Fibroblast of skin of right quadriceps (primary cell): ENCODE measurements around the gene KIAA0040.

Experiments
- DNase-seq: peaks from one replicate; pipeline ENCODE4 v3.0.0-alpha.2; 2013

KIAA0040 gene

DNA sequence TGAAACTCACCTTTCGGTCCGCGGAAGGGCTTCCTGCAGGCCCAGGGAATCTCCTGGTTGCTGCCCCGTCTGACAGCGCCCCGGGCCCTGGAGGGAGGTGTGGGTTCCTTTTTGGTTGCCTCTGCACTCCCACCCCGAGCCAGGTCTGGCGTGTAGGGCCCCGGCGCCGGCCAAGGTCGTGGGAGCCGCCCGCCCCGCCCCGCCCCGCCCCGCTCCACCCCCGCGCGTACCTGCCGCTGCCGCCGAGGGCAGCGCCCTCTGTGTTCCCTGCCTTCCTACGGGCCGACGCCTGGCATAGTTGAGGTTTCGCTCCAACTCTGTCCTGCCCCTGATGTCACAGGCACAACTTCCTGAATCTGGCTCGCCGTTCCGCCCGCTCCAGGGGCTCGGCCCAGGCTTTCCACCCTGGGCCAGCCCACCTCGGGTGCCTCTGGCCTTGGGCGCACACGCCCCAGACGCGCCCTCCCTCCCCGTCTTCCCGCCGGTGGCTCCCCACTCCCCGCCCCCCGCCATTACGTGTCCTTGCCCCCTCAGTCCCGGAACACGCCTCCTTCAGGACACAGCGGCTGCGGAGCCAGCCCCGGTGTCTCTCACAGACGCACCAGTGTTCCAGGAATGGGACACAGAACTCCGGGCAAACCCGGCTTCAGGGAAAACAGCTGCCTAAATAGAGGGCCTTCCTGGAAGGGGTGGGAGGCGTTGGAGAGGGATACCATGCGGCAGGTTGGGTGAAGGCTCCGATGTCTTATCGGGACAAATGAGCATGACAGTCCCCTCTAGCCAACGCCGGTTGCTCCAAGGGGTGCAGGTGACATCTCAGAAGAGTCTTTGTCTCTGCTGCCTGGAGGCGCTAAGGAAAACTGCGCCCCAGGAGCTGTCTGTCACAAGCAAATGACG is at the start of gene KIAA0040:
Gene KIAA0040, minus strand, starts transcription at position 147 of the 897 bp plus-strand sequence. CDS start 31,763 bp downstream, outside the sequence.
- DNase-seq: peak; percentile 11

DNA sequence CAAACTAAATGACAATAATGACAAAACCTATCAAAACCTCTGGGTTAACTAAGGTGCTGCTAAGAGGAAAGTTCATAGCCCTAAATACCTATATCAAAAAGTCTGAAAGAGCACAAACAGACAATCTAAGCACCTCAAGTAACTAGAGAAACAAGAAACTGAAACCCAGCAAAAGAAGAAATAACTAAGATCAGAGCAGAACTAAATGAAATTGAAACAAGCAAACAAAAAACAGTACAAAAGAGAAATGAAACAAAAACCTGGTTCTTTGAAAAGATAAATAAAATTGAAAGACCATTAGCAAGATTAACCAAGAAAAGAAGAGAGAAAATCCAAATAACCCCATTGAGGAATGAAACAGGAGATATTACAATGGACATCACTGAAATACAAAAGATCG is 44.8 kb upstream of the KIAA0040 start:
- no peak for DNase-seq

DNA sequence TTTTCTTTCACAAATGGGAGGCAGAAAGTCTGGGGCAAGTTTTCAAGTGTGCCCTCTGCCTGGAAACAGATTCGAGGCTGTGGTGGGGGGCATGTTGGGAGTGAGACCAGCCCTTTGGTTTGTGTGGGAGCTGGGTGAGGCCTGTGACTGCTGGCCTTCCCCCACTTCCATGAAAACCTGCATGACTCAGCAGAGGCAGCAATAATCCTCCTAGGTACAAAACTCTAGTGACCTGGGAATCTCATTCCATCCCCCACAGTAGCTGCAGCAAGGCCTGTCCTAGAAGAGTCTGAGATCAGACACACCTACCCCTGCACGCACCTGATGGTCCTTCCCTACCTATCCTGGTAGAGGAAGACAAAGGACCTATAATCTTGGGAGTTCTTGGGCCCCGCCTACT is 42.1 kb upstream of the KIAA0040 start:
- DNase-seq: no peak

DNA sequence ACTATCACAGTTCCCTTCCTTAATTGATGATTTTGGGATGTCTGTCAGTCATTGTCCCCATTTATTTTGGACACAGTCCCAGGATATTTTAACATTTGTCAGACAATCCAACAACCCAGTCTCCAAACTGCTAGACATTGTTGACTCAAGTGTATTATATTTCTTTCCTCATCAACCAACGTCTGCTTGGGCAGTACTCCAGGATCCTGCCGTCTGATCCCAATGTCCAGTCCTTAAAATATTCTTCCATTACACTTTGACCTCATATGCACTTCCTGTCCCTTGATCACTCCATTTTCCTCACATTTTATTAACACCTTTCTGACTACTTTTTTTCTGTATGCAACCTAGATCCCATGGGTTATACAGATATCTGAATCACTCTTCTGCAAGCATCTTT is 39.8 kb upstream of the KIAA0040 start:
- DNase-seq: no peak

DNA sequence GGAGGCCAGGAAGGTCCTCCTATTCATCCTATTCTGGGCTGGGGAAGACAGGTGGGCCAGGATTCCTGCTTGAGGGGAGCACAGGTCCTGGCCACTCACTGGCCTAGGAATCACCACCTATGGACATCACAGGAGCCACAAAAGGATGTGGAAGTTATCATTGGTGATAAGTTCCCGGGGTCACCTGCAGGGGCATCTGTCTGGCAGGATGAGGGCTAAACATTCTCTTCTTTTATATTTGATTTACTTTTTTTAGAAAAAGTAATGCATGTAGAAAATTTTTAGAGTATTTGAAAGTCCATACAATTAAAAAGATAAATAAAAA is 33.2 kb upstream of the KIAA0040 start:
- no peak for DNase-seq

DNA sequence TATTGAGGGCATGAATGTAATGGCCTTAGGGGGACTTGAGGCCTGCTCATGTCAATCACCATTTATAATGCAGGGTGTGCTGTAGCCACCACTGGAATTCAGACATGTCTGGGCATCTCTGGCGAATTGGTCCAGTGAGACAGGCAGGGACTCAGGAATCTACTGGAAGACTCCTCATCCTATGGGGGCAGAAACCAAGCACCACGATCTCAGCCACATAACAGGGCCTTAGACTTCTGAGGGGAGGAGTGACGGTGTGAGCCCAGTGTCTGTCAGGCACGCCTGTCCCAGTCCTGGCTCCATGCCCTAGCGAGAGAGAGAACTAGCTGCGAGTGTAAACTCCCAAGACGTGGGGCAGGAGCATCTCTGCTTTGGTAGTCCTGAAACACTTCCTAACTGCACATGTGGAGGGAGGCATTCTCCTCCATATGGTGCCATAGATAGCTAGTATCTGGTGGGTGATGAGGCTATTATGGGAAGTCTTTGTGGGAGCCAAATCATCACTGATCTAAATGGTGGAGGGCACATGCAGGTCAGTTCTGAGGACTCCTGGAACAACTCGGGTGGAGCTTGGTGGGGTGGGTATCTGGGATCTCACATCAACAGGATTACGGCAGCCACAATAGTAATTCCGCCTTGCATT is 29.8 kb upstream of the KIAA0040 start:
- no peak for DNase-seq

DNA sequence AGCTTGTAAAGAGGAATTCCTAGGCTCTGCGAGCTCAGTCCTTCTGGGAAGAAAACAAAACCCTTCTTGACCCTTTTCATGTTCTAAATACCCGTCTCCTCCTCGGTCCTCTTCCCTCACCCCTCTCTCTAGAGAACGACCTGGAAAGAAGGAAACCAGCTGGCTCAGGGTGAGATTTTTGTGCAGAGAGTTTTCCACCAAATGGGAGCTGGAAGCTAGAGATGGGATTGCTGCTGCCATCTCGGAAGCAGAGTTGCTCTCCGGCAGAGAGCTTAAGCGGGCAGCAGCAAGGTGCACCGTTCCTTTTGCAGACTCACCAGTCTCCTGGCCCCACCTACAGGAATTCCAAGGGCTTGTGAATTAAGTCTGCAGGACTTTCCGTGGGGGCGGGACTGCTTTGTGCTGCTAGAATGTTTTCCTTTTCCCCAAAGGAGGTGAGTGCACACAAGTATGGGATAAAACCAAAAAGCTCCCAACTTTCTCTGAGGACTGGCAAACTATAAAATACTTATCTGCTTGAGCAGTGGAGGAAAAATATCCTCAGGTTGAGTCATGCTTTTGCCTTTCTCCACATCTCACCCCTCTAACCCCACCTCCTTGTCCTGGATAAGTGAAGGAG is 29.1 kb upstream of the KIAA0040 start:
- DNase-seq: no peak

DNA sequence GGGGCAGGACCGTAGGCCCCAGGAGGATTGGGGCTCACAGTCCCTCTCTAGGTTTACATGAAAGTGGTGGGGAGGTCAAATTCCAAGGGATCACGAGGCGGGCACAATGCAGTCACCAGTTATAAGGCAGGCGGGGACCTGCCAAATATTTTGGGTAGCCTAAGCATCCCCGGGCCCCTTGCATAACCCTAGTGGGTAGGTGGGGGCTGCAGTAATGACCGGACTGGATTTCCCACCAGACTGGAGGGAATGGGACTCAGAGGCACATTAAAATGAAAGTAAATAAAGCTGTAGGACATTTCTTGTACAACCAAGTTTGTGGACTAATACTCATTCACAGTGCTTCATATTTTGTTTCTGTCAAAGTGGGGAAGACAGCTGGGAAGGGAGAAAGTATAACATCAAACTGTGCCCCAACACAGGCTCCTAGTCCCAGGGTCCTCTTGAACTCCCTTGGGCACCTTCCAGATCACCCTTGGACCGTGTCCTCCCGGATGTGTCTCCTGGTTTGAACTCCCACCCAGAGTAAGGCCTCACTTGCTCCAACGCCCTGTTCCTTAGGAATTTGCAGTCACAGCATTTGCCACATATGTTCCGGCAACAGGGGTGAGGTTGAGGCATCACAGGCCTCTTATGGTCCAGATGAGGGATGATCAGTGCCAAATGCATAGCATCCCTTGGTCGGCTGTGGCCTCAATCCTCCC is 28.4 kb upstream of the KIAA0040 start:
- DNase-seq: no peak

DNA sequence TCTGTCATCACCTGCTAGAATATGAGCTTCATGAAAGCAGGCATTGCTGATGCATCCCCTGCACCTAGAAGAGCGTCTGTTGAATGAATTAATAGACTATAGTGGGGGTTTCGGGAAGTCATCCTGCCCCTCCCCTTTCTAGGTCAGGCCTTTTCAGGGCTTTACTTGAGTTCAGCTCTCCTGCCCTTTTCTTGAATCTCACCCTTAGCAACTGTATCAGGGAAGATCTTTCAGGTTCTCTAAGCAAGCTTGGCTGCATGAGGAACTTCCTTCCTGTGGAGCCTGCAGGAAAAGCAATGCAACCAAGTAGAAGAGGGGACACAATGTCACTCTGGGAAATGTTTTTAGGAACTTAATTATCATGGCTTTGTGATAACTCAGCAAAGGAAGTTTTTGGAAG is 27.2 kb upstream of the KIAA0040 start:
- no peak for DNase-seq

DNA sequence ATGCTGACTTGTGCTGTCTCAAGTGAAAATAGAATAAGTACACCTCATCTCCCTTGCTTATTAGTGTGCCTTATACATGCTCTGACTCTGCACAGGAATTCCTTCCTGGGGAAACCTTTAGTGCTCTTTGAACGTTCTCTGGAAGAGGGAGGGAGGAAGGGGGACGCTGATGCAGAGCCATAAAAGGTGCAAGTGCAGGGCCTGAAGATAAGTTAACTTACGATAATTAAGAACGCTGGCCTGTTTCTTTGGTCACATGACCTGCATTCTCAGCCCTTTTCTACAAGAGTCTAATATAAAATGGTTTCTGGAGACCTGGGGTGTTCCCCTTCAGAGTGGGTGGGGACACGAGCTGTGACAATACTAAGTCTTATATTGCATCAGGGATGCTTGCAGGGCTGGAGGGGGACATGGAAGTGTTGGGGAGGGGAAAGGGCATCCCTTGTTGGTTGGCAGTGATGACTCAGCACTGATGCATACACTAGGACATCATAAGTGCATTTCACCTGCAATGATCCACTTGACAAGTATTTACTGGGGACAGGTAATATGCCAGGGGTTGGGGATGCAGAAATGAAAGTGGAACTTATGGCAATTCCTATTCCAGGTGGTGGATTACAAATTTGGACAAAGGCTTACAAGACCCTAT is 26.3 kb upstream of the KIAA0040 start:
- no peak for DNase-seq

DNA sequence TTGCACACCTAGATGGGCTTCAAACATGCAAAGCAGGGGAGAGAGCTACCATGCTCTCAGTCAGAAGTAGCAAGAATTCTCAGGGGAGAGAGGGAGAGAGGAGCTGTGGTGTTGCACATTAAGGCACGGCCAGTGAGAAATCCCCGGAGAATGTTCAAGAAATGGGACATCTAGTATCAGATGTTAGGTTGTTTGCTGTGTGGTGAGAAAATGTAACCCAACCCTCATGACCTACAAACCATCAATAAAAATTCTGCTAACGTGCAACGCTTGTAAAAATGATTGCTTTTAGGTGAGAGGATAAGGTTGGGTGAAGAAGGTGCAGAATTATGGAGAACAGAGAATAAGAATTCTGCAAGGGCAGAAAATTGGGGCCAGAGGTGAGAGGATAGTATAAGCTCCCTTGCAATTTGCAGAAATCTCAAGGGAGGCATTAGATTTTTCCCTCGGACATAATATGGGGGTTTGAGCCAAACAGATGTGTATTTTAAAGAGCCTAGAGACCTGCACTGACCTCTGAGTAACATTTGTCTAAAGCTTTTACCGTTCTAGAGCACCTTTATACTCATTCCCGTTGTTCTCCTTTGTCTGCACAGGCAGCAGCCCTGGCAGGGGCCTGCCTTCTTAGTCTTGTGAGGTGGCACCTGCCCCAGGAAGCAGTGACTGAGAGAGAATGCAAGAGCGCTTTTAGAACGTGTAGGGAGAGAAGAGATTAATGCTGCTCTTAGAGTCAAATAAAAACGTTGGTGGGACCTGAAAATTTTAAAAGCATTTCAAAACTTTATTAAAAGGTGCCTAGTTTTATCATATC is 25.4 kb upstream of the KIAA0040 start:
- DNase-seq: no peak

DNA sequence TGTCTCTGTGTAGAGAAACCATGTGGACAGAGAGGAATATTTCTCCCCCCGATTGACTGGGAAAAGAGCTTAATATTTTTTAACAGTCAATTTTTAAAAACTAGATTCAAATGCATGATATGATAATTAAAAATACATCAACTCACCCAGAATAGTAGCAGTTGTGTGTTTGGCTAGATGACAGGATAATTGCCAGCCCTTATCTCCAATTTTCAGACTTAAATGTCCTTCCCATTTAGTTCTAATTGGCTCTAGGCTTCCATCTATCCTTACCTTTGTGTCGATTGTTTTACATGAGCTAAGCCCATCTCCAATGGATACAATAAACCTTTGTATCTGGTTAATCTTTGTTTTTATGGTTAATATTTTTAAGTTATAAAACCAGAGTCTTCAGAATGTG is 23.9 kb upstream of the KIAA0040 start:
- DNase-seq: no peak

DNA sequence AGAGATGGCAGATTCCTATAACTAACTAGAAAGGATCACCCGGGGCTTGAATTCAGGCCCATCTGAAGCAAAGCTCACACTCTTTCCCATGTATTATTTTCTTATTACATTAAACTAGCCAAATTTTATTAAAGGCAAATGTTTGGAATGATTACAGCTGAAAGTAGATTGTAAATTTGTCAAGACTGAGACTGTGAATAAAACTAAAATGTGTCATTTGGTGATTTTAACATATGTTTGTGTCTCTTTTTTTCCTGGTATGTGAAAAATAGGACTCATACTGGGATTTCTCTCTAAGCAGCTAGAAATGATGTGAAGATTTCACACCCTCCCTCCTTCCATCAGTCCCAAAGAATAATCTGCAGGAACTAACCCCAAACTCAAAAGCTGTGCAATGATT is 19.1 kb upstream of the KIAA0040 start:
- DNase-seq: no peak

DNA sequence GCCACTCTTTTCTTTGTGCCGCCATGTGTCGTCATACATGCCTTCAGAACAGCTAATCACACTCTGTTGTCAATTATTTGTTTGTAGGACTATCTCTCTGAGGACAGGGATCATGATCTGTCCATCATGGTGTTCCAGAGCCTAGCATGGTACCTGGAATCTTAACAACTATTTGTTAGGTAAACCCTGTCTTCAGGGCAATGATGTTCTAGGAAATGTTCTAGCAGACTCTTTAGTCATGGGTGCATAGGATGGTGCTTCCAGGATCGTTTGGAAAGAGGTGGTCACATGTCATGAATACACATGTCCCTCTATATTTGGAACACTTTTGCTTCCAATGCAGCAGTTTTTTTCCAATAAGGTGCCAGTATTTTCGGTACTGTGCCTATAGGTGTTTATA is 18.2 kb upstream of the KIAA0040 start:
- DNase-seq: no peak

DNA sequence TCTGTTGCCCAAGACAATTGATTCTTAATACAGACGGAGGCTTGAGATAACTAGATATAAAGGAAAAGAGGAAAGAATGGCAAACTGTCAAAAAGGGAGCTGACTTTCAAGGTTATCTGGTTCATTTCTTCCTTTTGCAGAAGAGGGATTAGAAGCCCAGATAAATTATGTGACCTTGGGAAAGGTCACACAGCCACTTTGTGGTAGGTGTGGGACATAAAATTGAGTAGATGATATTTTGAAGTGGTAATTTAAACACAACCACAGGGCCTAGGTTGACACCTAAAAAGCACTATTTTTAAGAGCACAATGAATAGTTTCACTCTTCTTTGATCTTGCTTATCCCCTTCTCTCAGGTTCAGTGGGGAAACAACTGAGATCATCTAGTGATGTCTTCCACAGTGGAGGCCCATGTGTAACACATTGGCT is 16.9 kb upstream of the KIAA0040 start:
- no peak for DNase-seq

DNA sequence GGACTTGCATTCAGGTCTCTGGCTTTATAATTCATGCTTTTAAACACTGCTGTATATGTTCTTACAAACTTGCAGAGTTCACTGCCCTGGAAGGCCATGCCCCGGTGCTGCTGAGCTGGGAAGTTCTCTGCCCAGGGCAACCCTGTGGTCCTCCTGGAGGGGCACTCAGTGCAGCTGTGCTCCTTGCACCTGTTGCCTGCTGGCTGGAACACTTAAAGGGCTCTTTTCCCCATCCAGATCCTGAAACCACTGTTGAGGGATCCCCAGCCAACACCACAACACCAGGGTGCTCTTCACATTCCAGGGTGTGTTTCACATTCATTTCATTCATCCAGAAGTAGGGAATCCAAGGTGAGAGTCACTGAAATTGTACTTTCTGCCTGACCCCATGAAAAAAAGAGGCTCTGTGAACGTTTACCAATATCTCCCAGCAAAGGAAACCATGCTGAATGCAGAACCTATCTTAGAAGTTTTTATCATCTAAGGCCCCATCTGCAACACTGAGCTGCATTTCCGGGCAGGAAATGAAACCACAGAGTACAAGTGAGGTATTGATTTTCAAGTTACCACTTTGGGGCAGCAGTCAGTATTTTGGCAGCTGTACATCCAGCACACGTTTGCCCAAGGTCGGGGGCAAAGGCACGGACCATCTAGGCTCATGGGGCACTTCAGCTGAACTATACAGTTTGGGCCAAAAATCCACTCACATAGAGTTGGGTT is 16.4 kb upstream of the KIAA0040 start:
- DNase-seq: no peak

DNA sequence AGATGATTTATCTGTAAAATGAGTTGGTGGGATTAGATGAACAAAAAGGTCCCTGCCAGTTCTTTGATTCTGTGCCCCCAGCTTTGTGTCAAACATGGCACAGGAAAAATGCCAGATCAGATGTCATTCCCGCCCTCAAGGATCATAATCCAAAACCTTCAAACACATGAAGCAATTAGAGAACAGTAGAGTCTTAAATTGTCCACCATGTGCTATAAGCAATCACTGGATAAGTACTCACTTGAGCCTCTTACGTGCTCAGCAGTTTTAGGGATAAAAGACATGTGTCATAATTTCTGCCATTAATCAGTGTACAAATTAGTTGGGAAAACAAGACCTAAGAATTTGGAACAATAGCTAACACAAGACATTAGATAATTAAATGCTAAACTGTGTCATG is 15.4 kb upstream of the KIAA0040 start:
- no peak for DNase-seq

DNA sequence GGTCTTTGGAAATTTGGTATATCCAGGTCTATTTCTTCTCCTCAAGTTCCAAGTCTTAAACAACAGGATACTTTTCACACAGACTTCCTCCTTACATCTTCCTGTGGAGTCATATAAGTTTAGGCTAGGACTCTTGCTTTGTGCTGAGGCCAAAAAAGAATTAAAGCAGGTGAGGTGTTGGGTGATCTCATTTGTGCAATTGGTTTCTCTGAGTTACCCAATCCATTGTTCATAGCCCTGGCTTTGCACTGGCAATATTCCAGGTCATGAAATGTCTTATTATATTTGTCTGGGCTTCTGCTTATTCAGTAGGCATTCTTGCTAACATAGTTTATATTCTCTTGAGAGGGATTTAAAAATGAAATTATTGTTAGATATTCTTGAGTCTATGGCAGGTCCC is 14.1 kb upstream of the KIAA0040 start:
- DNase-seq: no peak

DNA sequence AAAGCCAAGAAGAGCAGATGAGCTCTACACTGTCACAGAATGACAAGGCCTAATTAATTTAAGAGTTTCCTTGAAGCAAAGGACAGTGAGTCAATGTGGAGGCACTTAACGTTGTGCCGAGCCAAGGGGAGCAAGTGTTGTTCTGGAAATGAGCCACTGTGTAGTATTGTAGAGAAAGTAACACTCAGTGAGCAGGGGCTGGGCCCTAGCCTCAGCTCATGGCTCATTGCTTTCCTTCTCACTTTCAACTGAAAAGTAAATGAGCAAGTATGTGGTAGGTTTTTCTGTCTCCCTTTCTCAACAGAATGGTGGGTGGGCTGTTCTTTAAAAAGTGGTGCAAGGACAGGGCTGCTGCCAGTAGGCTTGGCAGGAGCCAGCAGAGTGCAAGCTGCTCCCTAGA is 11.8 kb upstream of the KIAA0040 start:
- DNase-seq: no peak

DNA sequence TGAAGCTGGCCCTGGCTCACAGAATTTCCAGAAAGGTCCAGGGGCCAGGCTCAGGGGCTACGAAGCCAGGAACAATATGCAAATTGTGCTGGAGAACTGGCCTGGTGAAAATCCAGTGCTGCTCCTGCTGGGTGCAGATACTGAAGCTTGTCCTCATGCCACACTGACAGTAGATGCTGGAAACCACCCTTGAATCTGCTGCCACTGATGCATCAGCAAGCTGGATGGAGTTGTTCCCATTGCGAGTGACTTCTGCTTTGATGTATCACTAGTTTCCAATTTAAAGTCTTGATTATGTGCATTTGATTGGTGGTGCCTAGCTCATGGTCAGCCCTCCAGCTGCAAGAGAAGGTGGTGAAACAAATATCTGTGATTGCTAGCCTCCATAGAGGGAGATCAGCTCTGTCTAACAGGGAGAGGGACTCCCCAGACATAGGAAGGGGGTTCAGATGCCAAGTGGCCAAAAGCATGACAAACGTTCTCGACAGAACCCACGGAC is 11.0 kb upstream of the KIAA0040 start:
- no peak for DNase-seq
